Neural cell (in vitro differentiated cells): ENCODE data around the gene WDR5. TPM values are rescaled to one million over a fixed set of nuclear protein-coding genes. Genes with fewer than 3 reads are reported as not detected.
A peak's percentile ranks its signal among the peaks of the same experiment; 100 is the strongest.

ENCODE experiments used
- H2AFZ ChIP-seq: fragments of 200-600, 300-800 bp; sonication (generic), shearing (Covaris generic); 2 replicates; pipeline ENCODE4 v1.6.0; 2014; ENCODE audit warnings: low read depth, mild to moderate bottlenecking, antibody characterized with exemption, low read length, moderate library complexity
- H3F3A ChIP-seq: fragments of 200-600 bp; shearing (Covaris generic); 2 replicates; pipeline ENCODE4 v1.6.1; 2016; ENCODE audit warnings: mild to moderate bottlenecking, moderate library complexity, mixed read lengths, antibody characterized with exemption, low read length; ENCODE audit not compliant: insufficient read depth, poor library complexity, severe bottlenecking
- H3K27ac ChIP-seq: fragments of 200-600, 300-800 bp; sonication (generic), shearing (Covaris generic); 2 replicates; pipeline ENCODE4 v1.5.1; 2014; ENCODE audit warnings: mild to moderate bottlenecking, low read length, moderate library complexity
- H3K27me3 ChIP-seq: fragments of 300-800, 200-600 bp; sonication (generic), shearing (Covaris generic); 2 replicates; pipeline ENCODE4 v1.6.0; 2014; ENCODE audit warnings: mild to moderate bottlenecking, low read depth, low read length, moderate library complexity; ENCODE audit not compliant: insufficient read depth
- H3K36me3 ChIP-seq: fragments of 300-800, 200-600 bp; sonication (generic), shearing (Covaris generic); 2 replicates; pipeline ENCODE4 v1.5.1; 2014; ENCODE audit warnings: mild to moderate bottlenecking, antibody characterized with exemption, low read length, moderate library complexity; ENCODE audit not compliant: insufficient read depth
- H3K4me2 ChIP-seq: fragments of 300-800, 200-600 bp; sonication (generic), shearing (Covaris generic); 2 replicates; pipeline ENCODE4 v1.6.0; 2014; ENCODE audit warnings: mild to moderate bottlenecking, low read length
- H3K4me3 ChIP-seq: fragments of 300-800, 200-600 bp; sonication (generic), shearing (Covaris generic); 2 replicates; pipeline ENCODE4 v1.5.1; 2014; ENCODE audit warnings: mild to moderate bottlenecking, low read length, moderate library complexity
- H3K79me2 ChIP-seq: fragments of 200-600 bp; shearing (Covaris generic); replicated peaks from 2 replicates; pipeline ENCODE4 v1.6.0; 2014; ENCODE audit warnings: mild to moderate bottlenecking, low read length, moderate library complexity; ENCODE audit not compliant: insufficient read depth
- H3K9ac ChIP-seq: fragments of 300-800, 200-600 bp; sonication (generic), shearing (Covaris generic); 2 replicates; pipeline ENCODE4 v1.6.1; 2016; ENCODE audit warnings: mild to moderate bottlenecking, low read length, mixed read lengths
- H3K9me2 ChIP-seq: fragments of 200-600 bp; shearing (Covaris generic); 2 replicates; pipeline ENCODE4 v1.6.1; 2016; ENCODE audit warnings: mild to moderate bottlenecking, low read length, mixed read lengths; ENCODE audit not compliant: insufficient read depth
- H3K9me3 ChIP-seq: fragments of 200-600, 300-800 bp; sonication (generic), shearing (Covaris generic); 2 replicates; pipeline ENCODE4 v1.6.1; 2016; ENCODE audit warnings: mild to moderate bottlenecking, mixed run types, low read length, moderate library complexity, mixed read lengths
- H4K20me1 ChIP-seq: fragments of 200-600 bp; shearing (Covaris generic); 2 replicates; pipeline ENCODE4 v1.6.1; 2016; ENCODE audit warnings: mild to moderate bottlenecking, mixed run types; ENCODE audit not compliant: insufficient read depth
- EP300 ChIP-seq: fragments of 450-650 bp; conservative IDR thresholded peaks from 2 replicates; pipeline ENCODE4 v1.6.1; 2014; ENCODE audit warnings: antibody characterized with exemption, mild to moderate bottlenecking, moderate library complexity; ENCODE audit not compliant: poor library complexity, severe bottlenecking
- EZH2 ChIP-seq: fragments of 200-600, 300-800 bp; shearing (Covaris generic), sonication (generic); IDR thresholded peaks from 2 replicates; pipeline ENCODE4 v1.6.1; 2014; ENCODE audit warnings: antibody characterized with exemption, low read length, borderline replicate concordance, mild to moderate bottlenecking; ENCODE audit not compliant: insufficient read depth, poor library complexity, severe bottlenecking
- MXI1 ChIP-seq: fragments of 450-650 bp; conservative IDR thresholded peaks from 2 replicates; pipeline ENCODE4 v1.6.1; 2014; ENCODE audit warnings: antibody characterized with exemption, mild to moderate bottlenecking; ENCODE audit not compliant: poor library complexity, severe bottlenecking
- POLR2AphosphoS5 ChIP-seq: IDR thresholded peaks from 2 replicates; pipeline ENCODE4 v1.6.1; 2012
- RAD21 ChIP-seq: fragments of 450-650 bp; conservative IDR thresholded peaks from 2 replicates; pipeline ENCODE4 v1.6.1; 2014; ENCODE audit warnings: antibody characterized with exemption, mild to moderate bottlenecking, moderate library complexity
- SMC3 ChIP-seq: fragments of 450-650 bp; conservative IDR thresholded peaks from 2 replicates; pipeline ENCODE4 v1.6.1; 2014; ENCODE audit warnings: antibody characterized with exemption, mild to moderate bottlenecking, moderate library complexity; ENCODE audit not compliant: poor library complexity
- TAF1 ChIP-seq: IDR thresholded peaks from 2 replicates; pipeline ENCODE4 v1.6.1; 2012; ENCODE audit warnings: low read depth
- polyA plus RNA-seq: library from polyadenylated mRNA; depleted of rRNA; stranded (reverse); fragments of >200 nt; gene quantifications from 2 replicates; pipeline ENCODE4 v1.2.3, GENCODE V29; 2014
- TF ChIP-seq, protein P1 (sequence below): fragments of 450-650 bp; IDR thresholded peaks from 2 replicates; pipeline ENCODE4 v1.5.1; 2014; ENCODE audit warnings: antibody characterized with exemption, mild to moderate bottlenecking, moderate library complexity; ENCODE audit not compliant: poor library complexity, severe bottlenecking
- TF ChIP-seq, protein P2 (sequence below): IDR thresholded peaks from 2 replicates; pipeline ENCODE4 v1.6.1; 2012; ENCODE audit warnings: borderline replicate concordance

WDR5 gene
- polyA plus RNA-seq, 1 donor from 2014 or later: 40.2 TPM

DNA sequence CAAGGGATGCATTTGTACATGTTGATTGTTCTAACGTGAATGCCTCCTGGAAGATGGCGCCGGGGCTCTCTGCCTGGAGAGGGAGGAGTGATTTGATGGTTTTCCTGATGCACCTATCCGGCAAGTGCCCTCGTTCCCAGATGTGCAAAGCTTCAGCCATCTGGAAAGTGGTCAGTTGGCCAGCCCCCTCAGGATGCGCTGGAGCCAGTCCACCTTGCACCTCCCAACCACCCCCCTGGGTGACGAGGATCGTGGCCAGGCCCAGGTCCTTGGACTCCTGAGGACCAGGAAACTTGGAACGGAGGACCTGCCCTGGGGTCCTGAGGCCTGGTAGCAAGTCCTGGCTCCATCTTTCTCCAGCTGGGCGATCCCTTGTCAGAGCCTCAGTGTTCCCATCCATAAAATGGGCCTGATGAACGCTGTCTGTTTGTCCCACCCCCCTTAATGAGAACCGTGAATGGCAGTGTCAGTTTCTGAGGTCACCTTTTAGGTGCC lies 52.1 kb downstream of the WDR5 start:
- no peak overlapping the region for H3K4me2 ChIP-seq
- TF ChIP-seq POLR2AphosphoS5 (no peak), SMC3 (no peak), MXI1 (no peak), TAF1 (no peak), RAD21 (no peak), EZH2 (no peak), EP300 (no peak)
- TF ChIP-seq, protein P1, sequence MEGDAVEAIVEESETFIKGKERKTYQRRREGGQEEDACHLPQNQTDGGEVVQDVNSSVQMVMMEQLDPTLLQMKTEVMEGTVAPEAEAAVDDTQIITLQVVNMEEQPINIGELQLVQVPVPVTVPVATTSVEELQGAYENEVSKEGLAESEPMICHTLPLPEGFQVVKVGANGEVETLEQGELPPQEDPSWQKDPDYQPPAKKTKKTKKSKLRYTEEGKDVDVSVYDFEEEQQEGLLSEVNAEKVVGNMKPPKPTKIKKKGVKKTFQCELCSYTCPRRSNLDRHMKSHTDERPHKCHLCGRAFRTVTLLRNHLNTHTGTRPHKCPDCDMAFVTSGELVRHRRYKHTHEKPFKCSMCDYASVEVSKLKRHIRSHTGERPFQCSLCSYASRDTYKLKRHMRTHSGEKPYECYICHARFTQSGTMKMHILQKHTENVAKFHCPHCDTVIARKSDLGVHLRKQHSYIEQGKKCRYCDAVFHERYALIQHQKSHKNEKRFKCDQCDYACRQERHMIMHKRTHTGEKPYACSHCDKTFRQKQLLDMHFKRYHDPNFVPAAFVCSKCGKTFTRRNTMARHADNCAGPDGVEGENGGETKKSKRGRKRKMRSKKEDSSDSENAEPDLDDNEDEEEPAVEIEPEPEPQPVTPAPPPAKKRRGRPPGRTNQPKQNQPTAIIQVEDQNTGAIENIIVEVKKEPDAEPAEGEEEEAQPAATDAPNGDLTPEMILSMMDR: no peak
- TF ChIP-seq, protein P2, sequence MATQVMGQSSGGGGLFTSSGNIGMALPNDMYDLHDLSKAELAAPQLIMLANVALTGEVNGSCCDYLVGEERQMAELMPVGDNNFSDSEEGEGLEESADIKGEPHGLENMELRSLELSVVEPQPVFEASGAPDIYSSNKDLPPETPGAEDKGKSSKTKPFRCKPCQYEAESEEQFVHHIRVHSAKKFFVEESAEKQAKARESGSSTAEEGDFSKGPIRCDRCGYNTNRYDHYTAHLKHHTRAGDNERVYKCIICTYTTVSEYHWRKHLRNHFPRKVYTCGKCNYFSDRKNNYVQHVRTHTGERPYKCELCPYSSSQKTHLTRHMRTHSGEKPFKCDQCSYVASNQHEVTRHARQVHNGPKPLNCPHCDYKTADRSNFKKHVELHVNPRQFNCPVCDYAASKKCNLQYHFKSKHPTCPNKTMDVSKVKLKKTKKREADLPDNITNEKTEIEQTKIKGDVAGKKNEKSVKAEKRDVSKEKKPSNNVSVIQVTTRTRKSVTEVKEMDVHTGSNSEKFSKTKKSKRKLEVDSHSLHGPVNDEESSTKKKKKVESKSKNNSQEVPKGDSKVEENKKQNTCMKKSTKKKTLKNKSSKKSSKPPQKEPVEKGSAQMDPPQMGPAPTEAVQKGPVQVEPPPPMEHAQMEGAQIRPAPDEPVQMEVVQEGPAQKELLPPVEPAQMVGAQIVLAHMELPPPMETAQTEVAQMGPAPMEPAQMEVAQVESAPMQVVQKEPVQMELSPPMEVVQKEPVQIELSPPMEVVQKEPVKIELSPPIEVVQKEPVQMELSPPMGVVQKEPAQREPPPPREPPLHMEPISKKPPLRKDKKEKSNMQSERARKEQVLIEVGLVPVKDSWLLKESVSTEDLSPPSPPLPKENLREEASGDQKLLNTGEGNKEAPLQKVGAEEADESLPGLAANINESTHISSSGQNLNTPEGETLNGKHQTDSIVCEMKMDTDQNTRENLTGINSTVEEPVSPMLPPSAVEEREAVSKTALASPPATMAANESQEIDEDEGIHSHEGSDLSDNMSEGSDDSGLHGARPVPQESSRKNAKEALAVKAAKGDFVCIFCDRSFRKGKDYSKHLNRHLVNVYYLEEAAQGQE: no peak
- no peaks in the 10 kb centered on the region for H4K20me1 ChIP-seq
- H3K9me3 ChIP-seq: no peaks in the 10 kb centered on the region
- H3K27me3 ChIP-seq: no peaks in the 10 kb centered on the region
- H3K9me2 ChIP-seq: no peaks in the 10 kb centered on the region
- no peaks in the 10 kb centered on the region for H3K36me3 ChIP-seq
- no peak overlapping the region for H2AFZ ChIP-seq
- H3K27ac ChIP-seq: no peak overlapping the region
- H3K9ac ChIP-seq: no peak overlapping the region
- H3K79me2 ChIP-seq: no peaks in the 10 kb centered on the region
- H3K4me3 ChIP-seq: no peak overlapping the region
- no peaks in the 10 kb centered on the region for H3F3A ChIP-seq

DNA sequence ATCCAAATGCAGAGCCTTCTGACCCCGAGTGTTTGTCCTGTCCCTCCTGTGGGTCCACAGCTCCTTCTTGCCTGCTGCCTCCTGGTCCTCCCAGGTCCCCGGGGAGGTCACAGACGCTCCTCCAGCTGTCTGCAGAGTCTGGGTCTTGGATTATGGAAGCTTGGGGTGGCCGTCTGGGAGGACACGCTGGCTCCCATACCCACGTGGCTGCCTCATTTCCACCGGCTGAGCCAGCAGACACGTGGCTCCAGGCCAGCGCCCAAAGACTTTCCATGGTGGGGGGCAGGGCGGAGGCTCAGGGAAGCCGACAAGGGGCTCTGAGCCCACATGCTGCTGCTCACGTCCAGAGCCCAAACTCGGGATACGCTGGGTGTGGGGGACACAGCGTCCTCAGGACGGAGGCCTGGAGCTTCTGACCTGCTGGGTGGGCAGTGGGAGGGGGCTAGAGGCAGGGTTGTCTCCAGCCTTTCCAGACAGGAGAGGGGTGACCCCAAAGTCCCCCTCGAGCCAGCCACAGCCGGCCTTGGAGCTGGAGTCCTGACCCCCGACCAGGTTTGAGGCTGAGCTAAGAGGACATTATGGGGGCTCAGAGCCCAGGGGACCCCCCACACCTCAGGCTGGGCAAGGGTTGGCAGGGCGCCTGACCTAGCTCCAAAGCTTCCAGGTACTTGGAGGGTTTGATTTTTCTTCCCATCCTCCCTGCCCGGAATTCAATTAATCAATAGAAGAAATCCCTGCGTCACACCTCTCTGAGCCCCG lies 52.7 kb downstream of the WDR5 start:
- H3K4me2 ChIP-seq: no peak overlapping the region
- H3K27ac ChIP-seq: peak overlapping the region; percentile 48
- H3K36me3 ChIP-seq: no peaks in the 10 kb centered on the region
- peak overlapping the region; percentile 42 for H3K9ac ChIP-seq
- H3K79me2 ChIP-seq: no peaks in the 10 kb centered on the region
- no peaks in the 10 kb centered on the region for H4K20me1 ChIP-seq
- no peak overlapping the region for H2AFZ ChIP-seq
- H3K4me3 ChIP-seq: no peak overlapping the region
- no peak for TF ChIP-seq RAD21
- no peak for TF ChIP-seq POLR2AphosphoS5
- TF ChIP-seq, protein P2: no peak
- TF ChIP-seq EZH2: no peak
- TF ChIP-seq, protein P1: no peak
- no peak for TF ChIP-seq MXI1
- TF ChIP-seq SMC3: no peak
- no peak for TF ChIP-seq EP300
- TF ChIP-seq TAF1: no peak
- no peaks in the 10 kb centered on the region for H3F3A ChIP-seq
- H3K27me3 ChIP-seq: no peaks in the 10 kb centered on the region
- no peaks in the 10 kb centered on the region for H3K9me3 ChIP-seq
- H3K9me2 ChIP-seq: no peaks in the 10 kb centered on the region
